ENCODE data around the gene GLIS1. TPM values are rescaled to one million over a fixed set of nuclear protein-coding genes. Genes with fewer than 3 reads are reported as not detected.

GLIS1 gene
- total RNA-seq, 2 donors from 2014 or later = 0.16 TPM; not detected in 1

DNA sequence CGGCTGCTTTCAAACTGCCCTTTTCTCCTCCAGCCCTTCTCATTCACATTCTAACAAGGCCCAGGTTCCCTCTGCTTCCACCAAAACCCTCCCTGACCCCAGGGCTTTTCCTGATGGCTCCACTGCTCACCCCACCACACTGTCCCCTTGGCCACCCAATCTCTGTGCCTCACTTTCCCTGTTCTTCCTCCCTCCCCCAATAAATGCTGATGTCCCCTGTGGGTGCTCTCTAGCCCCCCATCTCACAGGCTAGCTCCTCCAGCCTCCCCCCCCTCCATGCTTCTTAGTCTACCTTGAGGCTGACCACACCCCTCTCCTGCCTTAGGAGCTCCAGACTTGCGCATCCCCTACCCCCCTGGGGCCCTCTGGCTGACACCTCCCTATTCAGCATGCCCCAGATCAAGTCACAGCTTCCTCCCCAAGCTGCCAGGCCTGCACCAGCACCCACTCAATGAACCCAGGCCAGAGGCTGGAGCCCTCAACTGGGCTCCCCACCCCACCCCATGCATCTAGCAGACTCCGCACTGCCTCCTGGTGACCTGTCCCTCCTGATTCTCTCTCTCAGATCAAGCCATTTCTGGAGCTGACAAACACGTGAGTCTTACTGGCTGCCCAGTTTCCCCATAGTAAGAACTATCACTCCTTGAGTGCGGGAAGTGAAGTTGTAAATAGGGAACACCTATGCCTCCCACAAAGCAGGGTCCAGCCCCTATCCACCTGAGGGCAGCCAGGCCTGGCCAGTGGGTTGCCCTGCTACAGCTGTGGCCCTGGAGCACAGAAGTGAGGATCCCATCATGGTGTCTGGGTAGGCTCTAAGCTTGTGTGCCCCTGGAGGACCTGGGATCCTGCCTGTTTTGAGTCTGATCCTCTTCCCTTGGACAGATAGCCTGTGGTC, 161.9 kb downstream of the GLIS1 start:
- intact Hi-C loops (cut with DNase I) = no loop called here

GRCh38 chr1:53576381-53576801, 162.6 kb downstream of the GLIS1 start:
- Histone ChIP-seq H3K9ac (ENCODE audit: low read depth in 2 of 2, low read length in 2 of 2) (no peak overlapping the region), H3K9me3 (no peaks in the 10 kb centered on the region), H3K4me1 (no peaks in the 10 kb centered on the region), H3K27ac (no peak overlapping the region), H3K4me3 (no peak overlapping the region), H3K36me3 (no peaks in the 10 kb centered on the region), H3K27me3 (no peaks in the 10 kb centered on the region)
- intact Hi-C loops (cut with DNase I) = no loop called here
- DNase-seq = no peak
- no peak for TF ChIP-seq CTCF (IDR thresholded peaks at IDR 0.05)

More for the DNA sequence above, 161.9 kb downstream of the GLIS1 start:
- no peak overlapping the region for H3K9ac ChIP-seq (ENCODE audit: low read depth in 2 of 2, low read length in 2 of 2)
- H3K4me1 ChIP-seq = no peaks in the 10 kb centered on the region
- DNase-seq = no peak
- H3K27ac ChIP-seq = no peak overlapping the region
- H3K36me3 ChIP-seq = no peaks in the 10 kb centered on the region
- H3K27me3 ChIP-seq = no peaks in the 10 kb centered on the region
- TF ChIP-seq CTCF (IDR thresholded peaks at IDR 0.05) = no peak
- H3K4me3 ChIP-seq = no peak overlapping the region
- no peaks in the 10 kb centered on the region for H3K9me3 ChIP-seq

DNA sequence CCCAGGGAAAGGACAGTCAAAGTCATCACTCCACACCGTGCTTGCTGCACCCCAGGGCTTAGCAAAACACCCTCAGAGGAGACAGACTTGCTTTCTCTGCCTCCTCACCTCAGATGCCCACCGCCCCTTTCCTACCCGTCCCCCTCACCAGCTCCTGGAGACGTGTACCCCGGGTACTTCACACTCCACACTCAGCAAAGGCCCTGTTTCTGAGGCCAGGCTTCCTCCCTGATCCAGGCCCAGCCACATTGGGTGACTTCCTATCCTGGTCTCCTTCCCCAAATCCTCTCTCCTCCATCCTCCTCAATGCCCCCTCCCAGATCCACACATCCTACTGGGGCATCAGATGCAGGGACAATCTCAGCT, 163.0 kb downstream of the GLIS1 start:
- no peak overlapping the region for H3K9ac ChIP-seq (ENCODE audit: low read depth in 2 of 2, low read length in 2 of 2)
- intact Hi-C loops (cut with DNase I) = no loop called here
- no peak for DNase-seq
- no peaks in the 10 kb centered on the region for H3K4me1 ChIP-seq
- no peaks in the 10 kb centered on the region for H3K36me3 ChIP-seq
- H3K27ac ChIP-seq = no peak overlapping the region
- no peak for TF ChIP-seq CTCF (IDR thresholded peaks at IDR 0.05)
- H3K4me3 ChIP-seq = no peak overlapping the region
- H3K27me3 ChIP-seq = no peaks in the 10 kb centered on the region
- H3K9me3 ChIP-seq = no peaks in the 10 kb centered on the region

GRCh38 chr1:53575141-53575954, 163.6 kb downstream of the GLIS1 start:
- Histone ChIP-seq H3K27ac (no peak overlapping the region), H3K9me3 (no peaks in the 10 kb centered on the region), H3K4me1 (no peaks in the 10 kb centered on the region), H3K4me3 (no peak overlapping the region), H3K9ac (ENCODE audit: low read depth in 2 of 2, low read length in 2 of 2) (no peak overlapping the region), H3K27me3 (no peaks in the 10 kb centered on the region), H3K36me3 (no peaks in the 10 kb centered on the region)
- no peak for DNase-seq
- no peak for TF ChIP-seq CTCF (IDR thresholded peaks at IDR 0.05)
- intact Hi-C loops (cut with DNase I) = no loop called here

DNA sequence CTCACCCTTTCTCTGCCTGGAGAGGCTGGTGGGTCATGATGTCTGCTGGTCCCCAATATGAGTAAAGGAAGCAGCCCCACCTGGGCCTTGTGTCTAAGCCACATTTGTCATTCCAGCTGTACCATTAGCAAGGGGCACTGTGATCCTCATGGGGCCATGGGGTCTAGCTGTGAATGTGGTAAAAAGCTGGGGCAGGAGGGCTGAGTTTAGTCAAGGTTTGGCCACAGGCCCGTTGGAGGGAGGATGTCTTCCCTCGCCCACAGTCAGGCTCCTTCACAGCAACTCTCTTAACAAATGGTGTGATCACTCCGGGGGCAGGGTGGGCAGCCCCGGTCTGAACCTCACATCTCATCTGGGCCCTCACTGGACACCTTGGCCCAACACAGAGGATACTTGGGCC, 164.3 kb downstream of the GLIS1 start:
- intact Hi-C loops (cut with DNase I) = no loop called here
- DNase-seq = no peak
- H3K4me3 ChIP-seq = no peak overlapping the region

More for the DNA sequence above, 164.3 kb downstream of the GLIS1 start:
- H3K9me3 ChIP-seq = no peaks in the 10 kb centered on the region
- H3K27me3 ChIP-seq = no peaks in the 10 kb centered on the region
- no peak overlapping the region for H3K27ac ChIP-seq
- H3K9ac ChIP-seq (ENCODE audit: low read depth in 2 of 2, low read length in 2 of 2) = no peak overlapping the region
- no peak for TF ChIP-seq CTCF (IDR thresholded peaks at IDR 0.05)
- H3K36me3 ChIP-seq = no peaks in the 10 kb centered on the region
- no peaks in the 10 kb centered on the region for H3K4me1 ChIP-seq
